OCI-M2 (cell line): ENCODE results near the gene SLC16A3.
"Not testable (repeated sequence)": the region's sequence is repeated elsewhere in the genome, so short reads cannot be mapped to it uniquely, and the experiment has no call there.

Experiments
- DNase-seq: peaks from one replicate; lab custom pipeline; 2025; ENCODE audit not compliant: unreplicated experiment; lab: John Stamatoyannopoulos, UW

Gene SLC16A3

GRCh38 chr17:82259972-82260961 lies 31.4 kb downstream of the SLC16A3 start:
- not testable (repeated sequence) for DNase-seq

GRCh38 chr17:82262344-82262743 lies 33.5 kb downstream of the SLC16A3 start:
- DNase-seq = no peak

- DNase-seq = no peak
These were observed 34.8 kb downstream of the SLC16A3 start for GRCh38 chr17:82263641-82264040.

- DNase-seq = no peak
These were observed 37.3 kb downstream of the SLC16A3 start for GRCh38 chr17:82266142-82266541.

- no peak for DNase-seq
These were observed 38.9 kb downstream of the SLC16A3 start for GRCh38 chr17:82267575-82268379.

GRCh38 chr17:82269138-82269881 lies 40.5 kb downstream of the SLC16A3 start:
- no peak for DNase-seq

GRCh38 chr17:82269882-82270500 lies 41.1 kb downstream of the SLC16A3 start:
- DNase-seq = no peak

- DNase-seq = no peak
These were observed 41.8 kb downstream of the SLC16A3 start for GRCh38 chr17:82270651-82271050.

GRCh38 chr17:82271401-82271800 lies 42.6 kb downstream of the SLC16A3 start:
- DNase-seq = no peak

- no peak for DNase-seq
These were observed 43.9 kb downstream of the SLC16A3 start for GRCh38 chr17:82272495-82273326.

GRCh38 chr17:82273327-82274133 lies 44.7 kb downstream of the SLC16A3 start, which contains the start of gene CSNK1D:
TSS of gene CSNK1D (minus strand) at chr17:82273700. CDS start at chr17:82273381, 319 bp downstream.
- DNase-seq = peak; percentile 19

- no peak for DNase-seq
These were observed 45.5 kb downstream of the SLC16A3 start for GRCh38 chr17:82274134-82275020.

- no peak for DNase-seq
These were observed 46.5 kb downstream of the SLC16A3 start for GRCh38 chr17:82275326-82275725.

- no peak for DNase-seq
These were observed 48.1 kb downstream of the SLC16A3 start for GRCh38 chr17:82276938-82277337.

GRCh38 chr17:82277851-82278250 lies 49.0 kb downstream of the SLC16A3 start:
- no peak for DNase-seq

GRCh38 chr17:82278308-82278707 lies 49.5 kb downstream of the SLC16A3 start:
- no peak for DNase-seq

GRCh38 chr17:82278786-82279391 lies 50.0 kb downstream of the SLC16A3 start:
- no peak for DNase-seq
